Gastrocnemius medialis (tissue), 4 donors: Measurements from ENCODE around the gene RARB. TPM values are rescaled to one million over a fixed set of nuclear protein-coding genes. Genes with fewer than 3 reads are reported as not detected.

ENCODE experiments used
- ATAC-seq, 2 donors: fragments of 150-250 bp; one replicate each; pipeline ENCODE4 v1.9.1; 2016
- DNase-seq, 2 donors: peaks; one replicate each; pipeline ENCODE4 v3.0.0-alpha.2; 2019
- H3K27ac ChIP-seq, 4 donors: fragments of 200-600 bp; sonication (generic); 1 replicate in 1 of 4; 2 replicates in 3 of 4; pipeline ENCODE4 v1.5.1; 2016 to 2018; ENCODE audit warnings: mild to moderate bottlenecking in 2 of 4, moderate library complexity in 1 of 4
- H3K27me3 ChIP-seq, 3 donors: fragments of 200-600 bp; sonication (generic) in 2 of 3; 1 replicate in 1 of 3; 2 replicates in 2 of 3; pipeline versions ENCODE4 v1.5.1 to v1.6.0; 2016 to 2019; ENCODE audit warnings: mild to moderate bottlenecking in 1 of 3, moderate library complexity in 1 of 3
- H3K36me3 ChIP-seq, 2 donors: fragments of 200-600 bp; sonication (generic) in 1 of 2; one replicate each; pipeline ENCODE4 v1.5.1; 2017 to 2018
- H3K4me1 ChIP-seq, 2 donors: fragments of 200-600 bp; sonication (generic) in 1 of 2; one replicate each; pipeline ENCODE4 v1.5.1; 2016 to 2017; ENCODE audit warnings: mild to moderate bottlenecking in 2 of 2
- H3K4me3 ChIP-seq, 4 donors: fragments of 200-600 bp; sonication (generic) in 3 of 4; 1 replicate in 1 of 4; 2 replicates in 3 of 4; pipeline ENCODE4 v1.5.1; 2016 to 2019; ENCODE audit warnings: mild to moderate bottlenecking in 2 of 4
- H3K9me3 ChIP-seq, 3 donors: fragments of 200-600 bp; sonication (generic) in 2 of 3; 1 replicate in 1 of 3; 2 replicates in 2 of 3; pipeline ENCODE4 v1.5.1; 2016 to 2019
- CTCF ChIP-seq, 5 experiments: fragments of 450-650 bp in 3 of 5; fragments of 200-600 bp in 2 of 5; sonication (generic) in 2 of 5; IDR thresholded peaks in 4 of 5; conservative IDR thresholded peaks in 1 of 5; 1 replicate in 4 of 5; 2 replicates in 1 of 5; pipeline ENCODE4 v1.5.1; 2016 to 2019; ENCODE audit warnings: antibody characterized with exemption in 5 of 5, mild to moderate bottlenecking in 3 of 5, moderate library complexity in 3 of 5
- POLR2A ChIP-seq, 2 donors: fragments of 450-650 bp; IDR thresholded peaks; one replicate each; pipeline ENCODE4 v1.6.1; 2017; ENCODE audit warnings: antibody characterized with exemption in 2 of 2, mild to moderate bottlenecking in 2 of 2, moderate library complexity in 2 of 2
- in situ Hi-C, 4 donors: fragments of 200-750 bp; cut with MboI; loops; one replicate each; pipeline versions ENCODE4 v1.15.0 to v1.8.0; 2017; ENCODE audit warnings: low sequenced_read_pairs in 4 of 4
- intact Hi-C: fragments of 100-400 bp; cut with DNase I; formaldehyde crosslinking; loops from one replicate; pipeline ENCODE4 v1.15.1; 2023; ENCODE audit warnings: low total_unique reads
- total RNA-seq, 4 donors: library from RNA; depleted of rRNA; stranded (reverse); fragments of >200 nt; gene quantifications; one replicate each; pipeline versions ENCODE4 v1.1.0 to v1.2.3, GENCODE V29; 2016

RARB gene
- total RNA-seq, 4 donors from 2014 or later, result 1.2 to 3.0 (median 1.9) TPM

GRCh38 chr3:25469558-25469957, 41.5 kb downstream of the RARB start:
- Histone ChIP-seq H3K4me3 (no peak overlapping the region), H3K9me3 (no peaks in the 10 kb centered on the region), H3K27me3 (no peaks in the 10 kb centered on the region), H3K4me1 (peaks cover 55 to 85% of the 10 kb centered on the region in 2 donors), H3K27ac (peak overlapping the region in 3 of 4 donors; percentile 70 to 82 (median 77)), H3K36me3 (no peaks in the 10 kb centered on the region)
- DNase-seq (no peak), ATAC-seq (peak in 1 of 2 donors; percentile 21)
- intact Hi-C loops (no loop called here), in situ Hi-C loops (loop anchor here in 2 of 4 donors (25.0 kb wide), 1 partner anchor 318 kb away; the partner anchor contains the start of genes NGLY1 (in 2 of the 2) and OXSM (in 2 of the 2))
- TF ChIP-seq POLR2A (IDR thresholded peaks at IDR 0.05) (no peak), CTCF (IDR thresholded peaks at IDR 0.05 in 4 of 5, conservative IDR thresholded peaks at IDR 0.05 in 1 of 5) (no peak)

- peak overlapping the region in 3 of 4 donors; percentile 54 to 82 (median 70) for H3K27ac ChIP-seq
- no peaks in the 10 kb centered on the region for H3K9me3 ChIP-seq
- H3K4me1 ChIP-seq, result peaks cover 43 to 71% of the 10 kb centered on the region in 2 donors
- in situ Hi-C loops (loop anchor here in 2 of 4 donors (25.0 kb wide), 1 partner anchor 316 kb away; the partner anchor contains the start of genes NGLY1 (in 2 of the 2) and OXSM (in 2 of the 2)), intact Hi-C loops (loop anchor here (2.0 to 5.0 kb wide), 2 partner anchors 38 to 44 kb away; partner anchors contain the start of gene RARB)
- DNase-seq, result no peak
- no peaks in the 10 kb centered on the region for H3K36me3 ChIP-seq
- peak overlapping the region; percentile 2 to 33 (median 12) for H3K4me3 ChIP-seq
- H3K27me3 ChIP-seq, result no peaks in the 10 kb centered on the region
- no peak for TF ChIP-seq CTCF (IDR thresholded peaks at IDR 0.05 in 4 of 5, conservative IDR thresholded peaks at IDR 0.05 in 1 of 5)
- TF ChIP-seq POLR2A (IDR thresholded peaks at IDR 0.05), result no peak
- ATAC-seq, result no peak
These were observed 43.2 kb downstream of the RARB start for GRCh38 chr3:25471081-25471768.

- Histone ChIP-seq H3K27me3 (no peaks in the 10 kb centered on the region), H3K36me3 (no peaks in the 10 kb centered on the region), H3K9me3 (no peaks in the 10 kb centered on the region), H3K4me3 (no peak overlapping the region), H3K4me1 (peaks cover 43 to 69% of the 10 kb centered on the region in 2 donors), H3K27ac (peak overlapping the region in 3 of 4 donors; percentile 54 to 82 (median 70))
- ATAC-seq (no peak), DNase-seq (no peak)
- in situ Hi-C loops (loop anchor here in 2 of 4 donors (25.0 kb wide), 1 partner anchor 315 kb away; the partner anchor contains the start of genes NGLY1 (in 2 of the 2) and OXSM (in 2 of the 2)), intact Hi-C loops (loop anchor here (5.0 kb wide), 1 partner anchor 45 kb away; the partner anchor contains the start of gene RARB)
- TF ChIP-seq POLR2A (IDR thresholded peaks at IDR 0.05) (no peak), CTCF (IDR thresholded peaks at IDR 0.05 in 4 of 5, conservative IDR thresholded peaks at IDR 0.05 in 1 of 5) (no peak)
These were observed 44.1 kb downstream of the RARB start for GRCh38 chr3:25472153-25472552.

- H3K9me3 ChIP-seq, result no peaks in the 10 kb centered on the region
- in situ Hi-C loops, result loop anchor here in 2 of 4 donors (25.0 kb wide), 1 partner anchor 315 kb away; the partner anchor contains the start of genes NGLY1 (in 2 of the 2) and OXSM (in 2 of the 2)
- no peaks in the 10 kb centered on the region for H3K27me3 ChIP-seq
- H3K27ac ChIP-seq, result peak overlapping the region in 3 of 4 donors; percentile 17 to 82 (median 70)
- H3K4me3 ChIP-seq, result no peak overlapping the region
- no peaks in the 10 kb centered on the region for H3K36me3 ChIP-seq
- DNase-seq (no peak), ATAC-seq (no peak)
- peaks cover 43 to 69% of the 10 kb centered on the region in 2 donors for H3K4me1 ChIP-seq
- intact Hi-C loops, result loop anchor here (5.0 kb wide), 1 partner anchor 45 kb away; the partner anchor contains the start of gene RARB
- TF ChIP-seq CTCF (IDR thresholded peaks at IDR 0.05 in 4 of 5, conservative IDR thresholded peaks at IDR 0.05 in 1 of 5), result no peak
- TF ChIP-seq POLR2A (IDR thresholded peaks at IDR 0.05), result no peak
These were observed 44.7 kb downstream of the RARB start for GRCh38 chr3:25472731-25473130.
